Thyroid gland (tissue), 4 donors: ENCODE data around the gene FOXC1.
A peak's percentile ranks its signal among the peaks of the same experiment; 100 is the strongest.

Experiments used
- CTCF ChIP-seq, 6 experiments: fragments of 200-600 bp in 3 of 6; fragments of 450-650 bp in 3 of 6; sonication (generic) in 3 of 6; IDR thresholded peaks; one replicate each; pipeline ENCODE4 v1.5.1; 2016 to 2019; ENCODE audit warnings: antibody characterized with exemption in 6 of 6, mild to moderate bottlenecking in 2 of 6, inconsistent platforms in 1 of 6, moderate library complexity in 1 of 6
- POLR2A ChIP-seq, 2 donors: fragments of 450-650 bp; IDR thresholded peaks; one replicate each; pipeline ENCODE4 v1.6.1; 2017; ENCODE audit warnings: antibody characterized with exemption in 2 of 2, mild to moderate bottlenecking in 2 of 2, moderate library complexity in 1 of 2

DNA sequence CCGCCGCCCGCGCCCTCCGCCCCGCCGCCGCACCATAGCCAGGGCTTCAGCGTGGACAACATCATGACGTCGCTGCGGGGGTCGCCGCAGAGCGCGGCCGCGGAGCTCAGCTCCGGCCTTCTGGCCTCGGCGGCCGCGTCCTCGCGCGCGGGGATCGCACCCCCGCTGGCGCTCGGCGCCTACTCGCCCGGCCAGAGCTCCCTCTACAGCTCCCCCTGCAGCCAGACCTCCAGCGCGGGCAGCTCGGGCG, 1.5 kb downstream of the FOXC1 start:
- TF ChIP-seq CTCF (IDR thresholded peaks at IDR 0.05): peak in 1 of 6 experiments; percentile 7
- TF ChIP-seq POLR2A (IDR thresholded peaks at IDR 0.05): no peak
